Breast epithelium (tissue), 3 donors: ENCODE data around the gene CXCL12.

Experiments
- CTCF ChIP-seq, 3 donors: fragments of 450-650 bp; IDR thresholded peaks; one replicate each; pipeline ENCODE4 v1.5.1; 2016 to 2017; ENCODE audit warnings: antibody characterized with exemption in 3 of 3, mild to moderate bottlenecking in 3 of 3, moderate library complexity in 3 of 3
- POLR2A ChIP-seq: fragments of 450-650 bp; IDR thresholded peaks from one replicate; pipeline ENCODE4 v1.6.1; 2016; ENCODE audit warnings: antibody characterized with exemption, mild to moderate bottlenecking, moderate library complexity

GRCh38 chr10:44382981-44383748 is 1.7 kb downstream of the CXCL12 start:
- TF ChIP-seq POLR2A (no peak), CTCF (IDR thresholded peaks at IDR 0.05) (no peak)
